Measurements from ENCODE around the gene ASB12.

GRCh38 chrX:64265265-64265664, 34.9 kb upstream of the ASB12 start:
- TF ChIP-seq RARB (CRISPR knock-in tag; IDR thresholded peaks at IDR 0.05) (no peak), GLIS3 (CRISPR knock-in tag; IDR thresholded peaks at IDR 0.05) (no peak), PATZ1 (CRISPR knock-in tag; IDR thresholded peaks at IDR 0.05; ENCODE audit: borderline replicate concordance) (no peak), ZFP3 (CRISPR knock-in tag; IDR thresholded peaks at IDR 0.05) (no peak), ZFP30 (CRISPR knock-in tag; IDR thresholded peaks at IDR 0.05) (no peak), TOX (CRISPR knock-in tag; IDR thresholded peaks at IDR 0.05; ENCODE audit: borderline replicate concordance) (no peak), ZC3H10 (CRISPR knock-in tag; IDR thresholded peaks at IDR 0.05) (no peak), ESRRG (CRISPR knock-in tag; IDR thresholded peaks at IDR 0.05) (no peak), CSDC2 (CRISPR knock-in tag; IDR thresholded peaks at IDR 0.05) (no peak), PPARA (CRISPR knock-in tag; IDR thresholded peaks at IDR 0.05; ENCODE audit: borderline replicate concordance) (no peak), ZNF565 (CRISPR knock-in tag; conservative IDR thresholded peaks at IDR 0.05; ENCODE audit: low read depth) (no peak), ISL1 (CRISPR knock-in tag; IDR thresholded peaks at IDR 0.05) (no peak)
- TF ChIP-seq, protein P1, sequence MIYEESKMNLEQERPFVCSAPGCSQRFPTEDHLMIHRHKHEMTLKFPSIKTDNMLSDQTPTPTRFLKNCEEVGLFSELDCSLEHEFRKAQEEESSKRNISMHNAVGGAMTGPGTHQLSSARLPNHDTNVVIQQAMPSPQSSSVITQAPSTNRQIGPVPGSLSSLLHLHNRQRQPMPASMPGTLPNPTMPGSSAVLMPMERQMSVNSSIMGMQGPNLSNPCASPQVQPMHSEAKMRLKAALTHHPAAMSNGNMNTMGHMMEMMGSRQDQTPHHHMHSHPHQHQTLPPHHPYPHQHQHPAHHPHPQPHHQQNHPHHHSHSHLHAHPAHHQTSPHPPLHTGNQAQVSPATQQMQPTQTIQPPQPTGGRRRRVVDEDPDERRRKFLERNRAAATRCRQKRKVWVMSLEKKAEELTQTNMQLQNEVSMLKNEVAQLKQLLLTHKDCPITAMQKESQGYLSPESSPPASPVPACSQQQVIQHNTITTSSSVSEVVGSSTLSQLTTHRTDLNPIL (CRISPR knock-in tag; IDR thresholded peaks at IDR 0.05; ENCODE audit: low read depth): no peak
